ENCODE data around the gene UBAP1. TPM values are rescaled to one million over a fixed set of nuclear protein-coding genes. Genes with fewer than 3 reads are reported as not detected.
"Not testable (repeated sequence)": the region's sequence is repeated elsewhere in the genome, so short reads cannot be mapped to it uniquely, and the experiment has no call there.

Gene UBAP1
- polyA plus RNA-seq, 3 donors, result 32.5 to 44.5 (median 39.2) TPM

GRCh38 chr9:34246453-34246852 lies 67.6 kb downstream of the UBAP1 start:
- no peaks in the 10 kb centered on the region for H3K27me3 Mint-ChIP-seq (ENCODE audit: low read depth in 3 of 3)
- TF ChIP-seq CTCF (IDR thresholded peaks at IDR 0.05), result no peak

GRCh38 chr9:34247782-34248181 lies 68.9 kb downstream of the UBAP1 start:
- H3K4me3 Mint-ChIP-seq; H3K27me3 Mint-ChIP-seq (ENCODE audit: low read depth in 3 of 3); H3K9ac ChIP-seq (ENCODE audit: insufficient read depth, low read length, poor library complexity, severe bottlenecking); H3K4me1 ChIP-seq (ENCODE audit: control insufficient read depth in 1 of 2, insufficient read depth in 2 of 2, low read length in 2 of 2); H3K27ac ChIP-seq (ENCODE audit: low read depth in 1 of 2, low read length in 2 of 2); H3K4me2 ChIP-seq (replicated peaks; ENCODE audit: extremely low read depth, low read length, poor library complexity, severe bottlenecking); H2AFZ ChIP-seq (ENCODE audit: insufficient read depth, low read depth, low read length, poor library complexity, severe bottlenecking); H3K9me3 Mint-ChIP-seq; H3K27ac Mint-ChIP-seq; H3K4me3 ChIP-seq (replicated peaks in 1 of 3; ENCODE audit: low read depth in 2 of 3, low read length in 3 of 3); H3K27me3 ChIP-seq (ENCODE audit: control insufficient read depth in 2 of 2, insufficient read depth in 2 of 2, low read length in 2 of 2); intact Hi-C loops (cut with micrococcal nuclease); H3K4me1 Mint-ChIP-seq; DNase-seq; H3K9me3 ChIP-seq (replicated peaks in 1 of 2; ENCODE audit: control insufficient read depth in 1 of 2, insufficient read depth in 1 of 2, low read length in 2 of 2): not testable (repeated sequence)
- no CpG with 5 or more reads among the region's 4 CpGs for WGBS (ENCODE audit: insufficient coverage)
- peaks cover 77% of the 10 kb centered on the region for H4K20me1 ChIP-seq (ENCODE audit: insufficient read depth, low read length)
- H3K36me3 ChIP-seq (replicated peaks in 1 of 2; ENCODE audit: control insufficient read depth in 1 of 2, insufficient read depth in 2 of 2, low read length in 2 of 2), result peaks cover 70 to 76% of the 10 kb centered on the region in 2 donors
- peaks cover 30% of the 10 kb centered on the region for H3K79me2 ChIP-seq (ENCODE audit: insufficient read depth, low read length)
- peaks cover 73 to 83% of the 10 kb centered on the region in 2 donors for H3K36me3 Mint-ChIP-seq

More at GRCh38 chr9:34246453-34246852, 67.6 kb downstream of the UBAP1 start:
- Histone ChIP-seq H3K4me3 (replicated peaks in 1 of 3; ENCODE audit: low read depth in 2 of 3, low read length in 3 of 3) (no peak overlapping the region), H3K4me2 (replicated peaks; ENCODE audit: extremely low read depth, low read length, poor library complexity, severe bottlenecking) (no peak overlapping the region), H3K79me2 (ENCODE audit: insufficient read depth, low read length) (peaks cover 39% of the 10 kb centered on the region), H4K20me1 (ENCODE audit: insufficient read depth, low read length) (peaks cover 77% of the 10 kb centered on the region), H3K9me3 (replicated peaks in 1 of 2; ENCODE audit: control insufficient read depth in 1 of 2, insufficient read depth in 1 of 2, low read length in 2 of 2) (no peaks in the 10 kb centered on the region), H3K4me1 (ENCODE audit: control insufficient read depth in 1 of 2, insufficient read depth in 2 of 2, low read length in 2 of 2) (no peaks in the 10 kb centered on the region), H2AFZ (ENCODE audit: insufficient read depth, low read depth, low read length, poor library complexity, severe bottlenecking) (no peak overlapping the region), H3K36me3 (replicated peaks in 1 of 2; ENCODE audit: control insufficient read depth in 1 of 2, insufficient read depth in 2 of 2, low read length in 2 of 2) (peaks cover 73 to 77% of the 10 kb centered on the region in 2 donors), H3K27me3 (ENCODE audit: control insufficient read depth in 2 of 2, insufficient read depth in 2 of 2, low read length in 2 of 2) (no peaks in the 10 kb centered on the region), H3K9ac (ENCODE audit: insufficient read depth, low read length, poor library complexity, severe bottlenecking) (no peak overlapping the region), H3K27ac (ENCODE audit: low read depth in 1 of 2, low read length in 2 of 2) (no peak overlapping the region)
- 100% methylated on average over 1 of the region's 2 CpGs for WGBS (ENCODE audit: insufficient coverage)
- Mint-ChIP-seq H3K4me1 (no peaks in the 10 kb centered on the region), H3K27ac (no peak overlapping the region), H3K36me3 (peaks cover 79 to 83% of the 10 kb centered on the region in 2 donors), H3K9me3 (no peaks in the 10 kb centered on the region), H3K4me3 (no peak overlapping the region)
- no peak for DNase-seq
- intact Hi-C loops (cut with micrococcal nuclease), result no loop called here

Measured in CD14-positive monocyte (primary cell).